ENCODE results near the gene SYNGR3. TPM values are rescaled to one million over a fixed set of nuclear protein-coding genes. Genes with fewer than 3 reads are reported as not detected.

Gene SYNGR3
- total and polyA plus RNA-seq, 12 donors, result 0.15 to 2.5 (median 0.37) TPM; not detected in 2

DNA sequence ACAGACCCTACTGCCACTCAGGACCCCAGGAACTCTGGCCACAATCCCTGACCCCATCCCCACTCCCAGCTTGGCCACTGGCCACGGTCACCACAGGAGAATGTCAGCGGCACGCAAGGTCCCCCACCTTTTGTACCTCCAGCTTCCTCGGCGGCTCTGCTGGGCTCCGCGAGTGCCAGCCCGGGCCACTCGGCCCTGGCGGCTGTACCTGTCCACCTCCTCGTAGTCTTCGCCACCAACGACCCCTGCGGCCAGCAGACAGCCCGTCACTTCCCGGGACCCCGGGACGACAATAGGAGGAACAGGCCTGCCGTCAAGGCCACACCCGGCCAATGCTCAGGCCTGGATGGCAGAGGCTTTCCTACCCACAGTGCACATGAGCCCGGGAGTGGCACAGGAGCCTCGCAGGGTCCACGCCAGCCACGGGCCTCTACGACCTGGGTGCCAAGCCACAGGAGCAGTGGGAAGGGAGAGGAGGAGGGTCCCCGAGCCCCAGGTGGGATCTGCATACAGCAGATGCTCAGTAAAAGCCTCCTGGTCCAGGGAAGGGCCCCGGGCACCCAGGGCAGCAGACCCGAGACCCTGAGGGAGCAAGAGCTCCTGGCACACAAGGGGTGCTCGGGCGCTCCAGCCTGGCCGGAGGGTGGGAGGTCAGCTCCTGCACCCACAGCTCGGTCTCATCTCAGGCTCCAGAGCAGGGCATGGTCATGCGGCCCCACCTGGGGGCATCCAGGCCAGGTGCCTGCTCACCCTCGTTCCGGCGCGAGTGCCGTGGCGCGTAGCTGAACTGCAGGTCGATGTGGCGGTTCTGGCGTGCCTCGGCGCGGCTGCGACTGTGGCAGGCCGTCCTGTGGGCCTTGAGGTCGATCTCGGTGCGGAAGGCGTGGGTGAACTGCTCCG, 11.9 kb downstream of the SYNGR3 start:
- H3K9me3 ChIP-seq, result no peaks in the 10 kb centered on the region
- DNase-seq, result no peak
- 95% methylated on average over 53 of the region's 53 CpGs for WGBS, 2 donors
- H3K4me1 ChIP-seq, result peaks cover 14 to 40% (median 25%) of the 10 kb centered on the region in 9 donors
- TF ChIP-seq, protein P1, sequence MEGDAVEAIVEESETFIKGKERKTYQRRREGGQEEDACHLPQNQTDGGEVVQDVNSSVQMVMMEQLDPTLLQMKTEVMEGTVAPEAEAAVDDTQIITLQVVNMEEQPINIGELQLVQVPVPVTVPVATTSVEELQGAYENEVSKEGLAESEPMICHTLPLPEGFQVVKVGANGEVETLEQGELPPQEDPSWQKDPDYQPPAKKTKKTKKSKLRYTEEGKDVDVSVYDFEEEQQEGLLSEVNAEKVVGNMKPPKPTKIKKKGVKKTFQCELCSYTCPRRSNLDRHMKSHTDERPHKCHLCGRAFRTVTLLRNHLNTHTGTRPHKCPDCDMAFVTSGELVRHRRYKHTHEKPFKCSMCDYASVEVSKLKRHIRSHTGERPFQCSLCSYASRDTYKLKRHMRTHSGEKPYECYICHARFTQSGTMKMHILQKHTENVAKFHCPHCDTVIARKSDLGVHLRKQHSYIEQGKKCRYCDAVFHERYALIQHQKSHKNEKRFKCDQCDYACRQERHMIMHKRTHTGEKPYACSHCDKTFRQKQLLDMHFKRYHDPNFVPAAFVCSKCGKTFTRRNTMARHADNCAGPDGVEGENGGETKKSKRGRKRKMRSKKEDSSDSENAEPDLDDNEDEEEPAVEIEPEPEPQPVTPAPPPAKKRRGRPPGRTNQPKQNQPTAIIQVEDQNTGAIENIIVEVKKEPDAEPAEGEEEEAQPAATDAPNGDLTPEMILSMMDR (IDR thresholded peaks at IDR 0.05), result no peak
- H3K27ac ChIP-seq, result no peak overlapping the region
- H3K27me3 ChIP-seq, result no peaks in the 10 kb centered on the region
- H3K36me3 ChIP-seq, result peaks cover 16 to 74% (median 62%) of the 10 kb centered on the region in 9 donors
- ATAC-seq, result no peak
- intact Hi-C loops (cut with DNase I), result loop anchor here in 2 of 10 donors (5.0 to 10.0 kb wide), 2 partner anchors 141 to 143 kb away; partner anchors contain the start of gene RAB26 (in 1 of the 2)
- no peak overlapping the region for H3K4me3 ChIP-seq

DNA sequence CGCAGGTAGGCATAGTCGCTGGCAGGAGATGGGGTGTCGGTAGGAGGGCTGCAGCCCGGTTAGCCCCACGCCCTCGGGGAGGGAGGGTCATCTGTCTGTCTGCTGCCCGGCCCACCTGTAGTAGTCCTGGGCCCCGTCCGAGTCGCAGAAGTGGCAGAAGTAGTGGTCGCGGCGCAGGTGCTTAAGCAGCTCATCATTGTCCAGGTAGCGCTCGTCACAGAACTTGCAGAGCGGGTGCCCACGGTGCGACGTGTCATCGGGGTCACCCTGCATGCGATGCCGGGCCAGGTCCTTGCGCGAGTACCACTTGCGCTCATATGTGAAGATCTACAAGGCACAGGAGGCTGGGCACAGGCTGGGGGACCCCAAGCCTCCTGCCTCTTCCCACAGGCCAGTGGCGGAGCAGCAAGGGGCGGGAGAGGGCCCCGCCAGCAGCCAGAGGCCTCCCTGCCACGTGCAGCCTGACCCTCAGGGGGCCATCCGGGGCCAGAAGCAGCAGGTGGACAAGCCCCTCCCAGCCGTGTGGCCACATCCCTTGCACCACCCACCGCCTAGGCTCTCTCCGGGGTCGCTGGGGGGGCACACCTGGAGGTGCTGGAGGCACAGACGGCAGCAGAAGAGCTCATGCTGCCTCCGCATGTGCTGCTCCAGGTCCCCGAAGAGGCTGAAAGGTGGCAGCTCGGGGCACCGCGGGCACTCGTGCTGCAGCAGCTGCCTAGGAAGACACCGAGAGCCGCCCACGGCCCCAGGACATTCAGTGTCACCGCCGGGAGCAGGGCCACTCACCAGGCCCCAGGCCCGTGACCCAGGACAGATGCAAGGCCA, 12.8 kb downstream of the SYNGR3 start:
- Histone ChIP-seq H3K27ac (no peak overlapping the region), H3K9me3 (no peaks in the 10 kb centered on the region), H3K27me3 (no peaks in the 10 kb centered on the region), H3K4me1 (peaks cover 23 to 49% (median 34%) of the 10 kb centered on the region in 9 donors), H3K4me3 (no peak overlapping the region), H3K36me3 (peaks cover 16 to 70% (median 54%) of the 10 kb centered on the region in 9 donors)
- ATAC-seq, result no peak
- WGBS, 2 donors, result 93 to 94% methylated on average over 46 to 47 of the region's 47 CpGs
- intact Hi-C loops (cut with DNase I), result loop anchor here in 2 of 10 donors (5.0 to 10.0 kb wide), 2 partner anchors 140 to 142 kb away; partner anchors contain the start of gene RAB26 (in 1 of the 2)
- no peak for DNase-seq
- TF ChIP-seq, protein P1 (IDR thresholded peaks at IDR 0.05), result no peak

DNA sequence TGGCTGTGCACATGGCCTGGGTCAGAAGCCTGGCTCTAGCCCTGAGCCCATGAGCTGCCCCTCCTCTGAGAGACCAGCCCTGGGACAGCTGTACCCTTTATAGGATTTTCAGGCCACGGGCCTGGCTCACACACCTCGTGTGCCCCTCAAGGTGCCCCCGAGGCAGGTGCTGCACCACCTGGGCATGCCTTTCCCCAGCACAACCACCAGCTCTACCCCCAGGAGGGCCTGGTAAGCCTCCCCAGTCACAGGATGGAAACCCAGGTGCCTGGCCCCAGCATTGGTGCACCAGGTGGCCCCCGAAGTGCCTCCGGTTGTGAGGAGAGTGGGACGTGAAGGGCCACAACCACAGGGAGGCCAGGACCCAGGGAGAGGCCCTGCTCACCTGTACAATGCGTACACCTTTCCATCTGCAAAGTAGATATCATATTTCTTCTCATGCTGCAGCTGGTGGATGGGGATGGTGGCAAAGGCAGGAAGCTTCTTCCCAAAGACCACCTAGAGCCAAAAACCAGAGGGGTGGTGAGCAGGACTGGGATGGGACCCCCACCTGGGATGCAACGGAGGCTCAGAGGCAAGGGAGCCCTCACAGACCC, 13.6 kb downstream of the SYNGR3 start:
- Histone ChIP-seq H3K9me3 (no peaks in the 10 kb centered on the region), H3K4me3 (no peak overlapping the region), H3K27ac (peak overlapping the region in 2 of 10 donors; percentile 36 to 43), H3K4me1 (peaks cover 30 to 52% (median 41%) of the 10 kb centered on the region in 9 donors), H3K27me3 (no peaks in the 10 kb centered on the region), H3K36me3 (peaks cover 16 to 67% (median 48%) of the 10 kb centered on the region in 9 donors)
- intact Hi-C loops (cut with DNase I), result loop anchor here in 2 of 10 donors (5.0 to 10.0 kb wide), 2 partner anchors 139 to 141 kb away; partner anchors contain the start of gene RAB26 (in 1 of the 2)
- DNase-seq, result no peak
- ATAC-seq, result no peak
- 82 to 85% methylated on average over 8 of the region's 8 CpGs for WGBS, 2 donors
- TF ChIP-seq, protein P1 (IDR thresholded peaks at IDR 0.05), result no peak
